HEK293 (cell line): ENCODE results near the gene METTL17.
"Not testable (repeated sequence)": the region's sequence is repeated elsewhere in the genome, so short reads cannot be mapped to it uniquely, and the experiment has no call there.

ENCODE experiments used
- CTCF ChIA-PET: fragments of 350-600 bp; formaldehyde crosslinking; extraction: SDS; loops from one replicate; lab custom pipeline; 2021; ENCODE audit warnings: antibody characterized with exemption; lab: Yijun Ruan, JAX
- POLR2A ChIA-PET: fragments of 300-600 bp; formaldehyde crosslinking; extraction: SDS; loops from one replicate; lab custom pipeline; 2020; ENCODE audit warnings: antibody characterized with exemption, inconsistent platforms; lab: Yijun Ruan, JAX
- H3K27ac ChIP-seq: fragments of 200-500 bp; sonication (Bioruptor generic); 2 replicates; pipeline ENCODE4 v1.5.1; 2014; ENCODE audit warnings: low read depth, low read length, control low read depth, inconsistent platforms; ENCODE audit errors: extremely low read depth
- H3K36me3 ChIP-seq, 2 experiments: fragments of 200-500 bp in 1 of 2; sonication (Bioruptor generic) in 1 of 2; 1 replicate in 1 of 2; 2 replicates in 1 of 2; pipeline ENCODE4 v1.5.1; 2014 to 2017; ENCODE audit warnings: inconsistent platforms in 2 of 2, low read length in 2 of 2; ENCODE audit not compliant: control insufficient read depth in 2 of 2, insufficient read depth in 1 of 2
- H3K4me1 ChIP-seq: fragments of 200-500 bp; sonication (Bioruptor generic); 2 replicates; pipeline ENCODE4 v1.5.1; 2014; ENCODE audit warnings: mild to moderate bottlenecking, low read length, inconsistent platforms; ENCODE audit not compliant: control insufficient read depth, insufficient read depth
- H3K4me3 ChIP-seq: 2 replicates; pipeline ENCODE4 v1.5.1; 2011; ENCODE audit warnings: low read depth, mild to moderate bottlenecking, control low read depth, low read length, moderate library complexity
- H3K9me3 ChIP-seq: fragments of 200-500 bp; sonication (Bioruptor generic); 2 replicates; pipeline ENCODE4 v1.5.1; 2014; ENCODE audit warnings: low read depth, low read length, inconsistent platforms; ENCODE audit not compliant: control insufficient read depth, insufficient read depth
- HOXD13 ChIP-seq: sonication (generic); formaldehyde crosslinking; IDR thresholded peaks from 2 replicates; pipeline ENCODE4 v1.8.0; 2022; ENCODE audit warnings: missing genetic modification reagents, borderline replicate concordance
- MZF1 ChIP-seq: fragments of 450-650 bp; formaldehyde crosslinking; IDR thresholded peaks from 2 replicates; pipeline ENCODE4 v1.5.1; 2017; ENCODE audit warnings: missing biosample characterization, missing genetic modification characterization, borderline replicate concordance
- RBAK ChIP-seq: fragments of 450-650 bp; formaldehyde crosslinking; IDR thresholded peaks from 2 replicates; pipeline ENCODE4 v1.5.1; 2016; ENCODE audit warnings: missing biosample characterization, missing genetic modification characterization
- SALL2 ChIP-seq: fragments of 450-650 bp; formaldehyde crosslinking; IDR thresholded peaks from 2 replicates; pipeline ENCODE4 v1.5.0; 2017; ENCODE audit warnings: missing biosample characterization, mild to moderate bottlenecking, missing genetic modification characterization, borderline replicate concordance
- TCF7L2 ChIP-seq: IDR thresholded peaks from 2 replicates; pipeline ENCODE4 v1.6.1; 2011; ENCODE audit warnings: low read depth, mild to moderate bottlenecking, inconsistent platforms, low read length, moderate library complexity, borderline replicate concordance
- ZBTB17 ChIP-seq: fragments of 450-650 bp; formaldehyde crosslinking; IDR thresholded peaks from 2 replicates; pipeline ENCODE4 v1.5.1; 2016; ENCODE audit warnings: missing biosample characterization, missing genetic modification characterization
- ZBTB48 ChIP-seq: fragments of 450-650 bp; formaldehyde crosslinking; IDR thresholded peaks from 2 replicates; pipeline ENCODE4 v1.5.1; 2016; ENCODE audit warnings: missing biosample characterization, missing genetic modification characterization
- ZFP3 ChIP-seq: fragments of 450-650 bp; formaldehyde crosslinking; IDR thresholded peaks from 2 replicates; pipeline ENCODE4 v1.5.1; 2016; ENCODE audit warnings: low read depth, missing biosample characterization, missing genetic modification characterization
- ZFP69B ChIP-seq: fragments of 450-650 bp; formaldehyde crosslinking; IDR thresholded peaks from 2 replicates; pipeline ENCODE4 v1.5.1; 2016; ENCODE audit warnings: missing biosample characterization, missing genetic modification characterization
- ZNF140 ChIP-seq: fragments of 450-650 bp; formaldehyde crosslinking; IDR thresholded peaks from 2 replicates; pipeline ENCODE4 v1.5.1; 2016; ENCODE audit warnings: missing biosample characterization, missing genetic modification characterization
- ZNF239 ChIP-seq: fragments of 450-650 bp; formaldehyde crosslinking; IDR thresholded peaks from 2 replicates; pipeline ENCODE4 v1.5.1; 2016; ENCODE audit warnings: missing biosample characterization, missing genetic modification characterization
- ZNF362 ChIP-seq: fragments of 450-650 bp; formaldehyde crosslinking; IDR thresholded peaks from 2 replicates; pipeline ENCODE4 v1.5.1; 2016; ENCODE audit warnings: missing biosample characterization, missing genetic modification characterization
- ZNF670 ChIP-seq: fragments of 450-650 bp; formaldehyde crosslinking; IDR thresholded peaks from 2 replicates; pipeline ENCODE4 v1.5.1; 2016; ENCODE audit warnings: missing biosample characterization, missing genetic modification characterization, low read depth
- ZNF704 ChIP-seq: fragments of 450-650 bp; formaldehyde crosslinking; IDR thresholded peaks from 2 replicates; pipeline ENCODE4 v1.5.1; 2016; ENCODE audit warnings: missing biosample characterization, missing genetic modification characterization
- ZNF785 ChIP-seq: fragments of 450-650 bp; formaldehyde crosslinking; IDR thresholded peaks from 2 replicates; pipeline ENCODE4 v1.5.1; 2016; ENCODE audit warnings: missing biosample characterization, missing genetic modification characterization
- TF ChIP-seq, protein P1 (sequence below): fragments of 450-650 bp; formaldehyde crosslinking; conservative IDR thresholded peaks from 2 replicates; pipeline ENCODE4 v1.5.1; 2016; ENCODE audit warnings: low read depth, missing biosample characterization, missing genetic modification characterization
- TF ChIP-seq, protein P2 (sequence below): fragments of 450-650 bp; formaldehyde crosslinking; conservative IDR thresholded peaks from 2 replicates; pipeline ENCODE4 v1.5.1; 2016; ENCODE audit warnings: low read depth, missing biosample characterization, missing genetic modification characterization
- TF ChIP-seq, protein P3 (sequence below): fragments of 450-650 bp; formaldehyde crosslinking; IDR thresholded peaks from 2 replicates; pipeline ENCODE4 v1.5.1; 2016; ENCODE audit warnings: missing biosample characterization, missing genetic modification characterization
- TF ChIP-seq, protein P4 (sequence below): fragments of 450-650 bp; formaldehyde crosslinking; IDR thresholded peaks from 2 replicates; pipeline ENCODE4 v1.5.1; 2017; ENCODE audit warnings: missing biosample characterization, missing genetic modification characterization

The METTL17 gene

GRCh38 chr14:21003788-21004346 is 14.1 kb downstream of the METTL17 start (continued):
- TF ChIP-seq ZNF362 (tag by site-specific recombination) (no peak), ZNF670 (tag by site-specific recombination) (no peak), ZNF785 (tag by site-specific recombination) (no peak), TCF7L2 (no peak), ZBTB17 (tag by site-specific recombination) (no peak), SALL2 (tag by site-specific recombination) (no peak), ZBTB48 (tag by site-specific recombination) (no peak)
- TF ChIP-seq, protein P1, sequence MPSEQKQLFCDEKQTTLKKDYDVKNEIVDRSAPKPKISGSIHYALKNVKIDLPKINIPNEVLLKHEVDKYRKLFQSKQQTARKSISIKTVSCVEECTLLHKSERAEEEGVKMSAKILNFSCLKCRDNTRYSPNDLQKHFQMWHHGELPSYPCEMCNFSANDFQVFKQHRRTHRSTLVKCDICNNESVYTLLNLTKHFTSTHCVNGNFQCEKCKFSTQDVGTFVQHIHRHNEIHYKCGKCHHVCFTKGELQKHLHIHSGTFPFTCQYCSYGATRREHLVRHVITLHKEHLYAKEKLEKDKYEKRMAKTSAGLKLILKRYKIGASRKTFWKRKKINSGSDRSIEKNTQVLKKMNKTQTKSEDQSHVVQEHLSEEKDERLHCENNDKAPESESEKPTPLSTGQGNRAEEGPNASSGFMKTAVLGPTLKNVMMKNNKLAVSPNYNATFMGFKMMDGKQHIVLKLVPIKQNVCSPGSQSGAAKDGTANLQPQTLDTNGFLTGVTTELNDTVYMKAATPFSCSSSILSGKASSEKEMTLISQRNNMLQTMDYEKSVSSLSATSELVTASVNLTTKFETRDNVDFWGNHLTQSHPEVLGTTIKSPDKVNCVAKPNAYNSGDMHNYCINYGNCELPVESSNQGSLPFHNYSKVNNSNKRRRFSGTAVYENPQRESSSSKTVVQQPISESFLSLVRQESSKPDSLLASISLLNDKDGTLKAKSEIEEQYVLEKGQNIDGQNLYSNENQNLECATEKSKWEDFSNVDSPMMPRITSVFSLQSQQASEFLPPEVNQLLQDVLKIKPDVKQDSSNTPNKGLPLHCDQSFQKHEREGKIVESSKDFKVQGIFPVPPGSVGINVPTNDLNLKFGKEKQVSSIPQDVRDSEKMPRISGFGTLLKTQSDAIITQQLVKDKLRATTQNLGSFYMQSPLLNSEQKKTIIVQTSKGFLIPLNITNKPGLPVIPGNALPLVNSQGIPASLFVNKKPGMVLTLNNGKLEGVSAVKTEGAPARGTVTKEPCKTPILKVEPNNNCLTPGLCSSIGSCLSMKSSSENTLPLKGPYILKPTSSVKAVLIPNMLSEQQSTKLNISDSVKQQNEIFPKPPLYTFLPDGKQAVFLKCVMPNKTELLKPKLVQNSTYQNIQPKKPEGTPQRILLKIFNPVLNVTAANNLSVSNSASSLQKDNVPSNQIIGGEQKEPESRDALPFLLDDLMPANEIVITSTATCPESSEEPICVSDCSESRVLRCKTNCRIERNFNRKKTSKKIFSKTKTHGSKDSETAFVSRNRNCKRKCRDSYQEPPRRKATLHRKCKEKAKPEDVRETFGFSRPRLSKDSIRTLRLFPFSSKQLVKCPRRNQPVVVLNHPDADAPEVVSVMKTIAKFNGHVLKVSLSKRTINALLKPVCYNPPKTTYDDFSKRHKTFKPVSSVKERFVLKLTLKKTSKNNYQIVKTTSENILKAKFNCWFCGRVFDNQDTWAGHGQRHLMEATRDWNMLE (tag by site-specific recombination) = no peak
- TF ChIP-seq, protein P2, sequence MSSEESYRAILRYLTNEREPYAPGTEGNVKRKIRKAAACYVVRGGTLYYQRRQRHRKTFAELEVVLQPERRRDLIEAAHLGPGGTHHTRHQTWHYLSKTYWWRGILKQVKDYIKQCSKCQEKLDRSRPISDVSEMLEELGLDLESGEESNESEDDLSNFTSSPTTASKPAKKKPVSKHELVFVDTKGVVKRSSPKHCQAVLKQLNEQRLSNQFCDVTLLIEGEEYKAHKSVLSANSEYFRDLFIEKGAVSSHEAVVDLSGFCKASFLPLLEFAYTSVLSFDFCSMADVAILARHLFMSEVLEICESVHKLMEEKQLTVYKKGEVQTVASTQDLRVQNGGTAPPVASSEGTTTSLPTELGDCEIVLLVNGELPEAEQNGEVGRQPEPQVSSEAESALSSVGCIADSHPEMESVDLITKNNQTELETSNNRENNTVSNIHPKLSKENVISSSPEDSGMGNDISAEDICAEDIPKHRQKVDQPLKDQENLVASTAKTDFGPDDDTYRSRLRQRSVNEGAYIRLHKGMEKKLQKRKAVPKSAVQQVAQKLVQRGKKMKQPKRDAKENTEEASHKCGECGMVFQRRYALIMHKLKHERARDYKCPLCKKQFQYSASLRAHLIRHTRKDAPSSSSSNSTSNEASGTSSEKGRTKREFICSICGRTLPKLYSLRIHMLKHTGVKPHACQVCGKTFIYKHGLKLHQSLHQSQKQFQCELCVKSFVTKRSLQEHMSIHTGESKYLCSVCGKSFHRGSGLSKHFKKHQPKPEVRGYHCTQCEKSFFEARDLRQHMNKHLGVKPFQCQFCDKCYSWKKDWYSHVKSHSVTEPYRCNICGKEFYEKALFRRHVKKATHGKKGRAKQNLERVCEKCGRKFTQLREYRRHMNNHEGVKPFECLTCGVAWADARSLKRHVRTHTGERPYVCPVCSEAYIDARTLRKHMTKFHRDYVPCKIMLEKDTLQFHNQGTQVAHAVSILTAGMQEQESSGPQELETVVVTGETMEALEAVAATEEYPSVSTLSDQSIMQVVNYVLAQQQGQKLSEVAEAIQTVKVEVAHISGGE (tag by site-specific recombination) = no peak

- POLR2A ChIA-PET, H3K27ac ChIP-seq, H3K4me1 ChIP-seq, H3K9me3 ChIP-seq, H3K36me3 ChIP-seq, H3K4me3 ChIP-seq: not testable (repeated sequence)
- CTCF ChIA-PET = interaction anchor here (0.7 to 6.9 kb wide), 7 partner anchors 11 to 151 kb away, joined by 3 to 206 read pairs (median 5); partner anchors contain the start of genes RNASE7 and TMEM253
Observed at GRCh38 chr14:21009721-21010120, 19.9 kb downstream of the METTL17 start.

GRCh38 chr14:21011136-21011535 is 21.4 kb downstream of the METTL17 start:
- ChIA-PET CTCF (interaction anchor here (1.1 to 6.9 kb wide), 8 partner anchors 10 to 95 kb away, joined by 3 to 206 read pairs (median 5); partner anchors contain the start of genes NDRG2 and RNASE7), POLR2A (interaction anchor here (0.6 kb wide), 1 partner anchor 132 kb away, joined by 3 read pairs; no protein-coding TSS in a partner anchor)
- H3K4me3 ChIP-seq = no peak overlapping the region
- no peaks in the 10 kb centered on the region for H3K9me3 ChIP-seq
- H3K27ac ChIP-seq = no peak overlapping the region
- no peaks in the 10 kb centered on the region for H3K36me3 ChIP-seq
- no peaks in the 10 kb centered on the region for H3K4me1 ChIP-seq
- TF ChIP-seq, protein P3, sequence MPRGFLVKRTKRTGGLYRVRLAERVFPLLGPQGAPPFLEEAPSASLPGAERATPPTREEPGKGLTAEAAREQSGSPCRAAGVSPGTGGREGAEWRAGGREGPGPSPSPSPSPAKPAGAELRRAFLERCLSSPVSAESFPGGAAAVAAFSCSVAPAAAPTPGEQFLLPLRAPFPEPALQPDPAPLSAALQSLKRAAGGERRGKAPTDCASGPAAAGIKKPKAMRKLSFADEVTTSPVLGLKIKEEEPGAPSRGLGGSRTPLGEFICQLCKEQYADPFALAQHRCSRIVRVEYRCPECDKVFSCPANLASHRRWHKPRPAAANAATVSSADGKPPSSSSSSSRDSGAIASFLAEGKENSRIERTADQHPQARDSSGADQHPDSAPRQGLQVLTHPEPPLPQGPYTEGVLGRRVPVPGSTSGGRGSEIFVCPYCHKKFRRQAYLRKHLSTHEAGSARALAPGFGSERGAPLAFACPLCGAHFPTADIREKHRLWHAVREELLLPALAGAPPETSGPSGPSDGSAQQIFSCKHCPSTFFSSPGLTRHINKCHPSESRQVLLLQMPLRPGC (tag by site-specific recombination) = no peak
- TF ChIP-seq, protein P4, sequence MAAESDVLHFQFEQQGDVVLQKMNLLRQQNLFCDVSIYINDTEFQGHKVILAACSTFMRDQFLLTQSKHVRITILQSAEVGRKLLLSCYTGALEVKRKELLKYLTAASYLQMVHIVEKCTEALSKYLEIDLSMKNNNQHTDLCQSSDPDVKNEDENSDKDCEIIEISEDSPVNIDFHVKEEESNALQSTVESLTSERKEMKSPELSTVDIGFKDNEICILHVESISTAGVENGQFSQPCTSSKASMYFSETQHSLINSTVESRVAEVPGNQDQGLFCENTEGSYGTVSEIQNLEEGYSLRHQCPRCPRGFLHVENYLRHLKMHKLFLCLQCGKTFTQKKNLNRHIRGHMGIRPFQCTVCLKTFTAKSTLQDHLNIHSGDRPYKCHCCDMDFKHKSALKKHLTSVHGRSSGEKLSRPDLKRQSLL = no peak
- TF ChIP-seq ZNF140 (tag by site-specific recombination) (no peak), ZNF239 (tag by site-specific recombination) (no peak), ZFP69B (tag by site-specific recombination) (no peak), ZNF704 (no peak), MZF1 (tag by site-specific recombination) (no peak), ZFP3 (tag by site-specific recombination) (no peak), RBAK (no peak), HOXD13 (no peak)
